ENCODE results near the gene VWF. TPM values are rescaled to one million over a fixed set of nuclear protein-coding genes. Genes with fewer than 3 reads are reported as not detected.

Gene VWF
- total RNA-seq, 1 donor from 2014 or later = 0.10 TPM

DNA sequence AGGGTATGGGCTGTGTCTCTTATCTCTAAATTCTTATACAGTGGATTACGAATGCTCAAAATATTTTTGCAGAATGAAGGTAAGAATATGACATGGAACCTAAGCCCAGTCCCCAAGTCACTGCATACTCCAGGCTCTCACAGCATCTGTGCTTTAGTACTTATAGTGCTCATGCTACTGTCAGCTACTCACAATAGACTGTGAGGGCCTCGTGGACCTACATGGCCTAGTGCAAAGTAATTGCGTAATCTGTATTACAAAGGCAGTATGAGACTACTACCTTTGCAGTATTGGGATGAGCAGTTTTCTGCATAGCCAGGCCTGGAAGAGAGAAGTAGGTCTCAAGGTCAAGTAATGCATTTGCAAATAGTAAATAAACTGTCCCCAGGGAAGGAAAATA, 27.9 kb downstream of the VWF start:
- H3K4me1 Mint-ChIP-seq (ENCODE audit: low read depth) = peaks cover 3% of the 10 kb centered on the region
- H3K27ac Mint-ChIP-seq = no peak overlapping the region
- peaks cover 2% of the 10 kb centered on the region for H3K9me3 Mint-ChIP-seq (ENCODE audit: low read depth)
- H3K36me3 Mint-ChIP-seq (ENCODE audit: insufficient read depth) = no peaks in the 10 kb centered on the region
- DNase-seq (ENCODE audit: low spot score, unreplicated experiment) = no peak
- no peak overlapping the region for H3K4me3 Mint-ChIP-seq (ENCODE audit: low read depth)
- no peaks in the 10 kb centered on the region for H3K27me3 Mint-ChIP-seq
- TF ChIP-seq, protein P1, sequence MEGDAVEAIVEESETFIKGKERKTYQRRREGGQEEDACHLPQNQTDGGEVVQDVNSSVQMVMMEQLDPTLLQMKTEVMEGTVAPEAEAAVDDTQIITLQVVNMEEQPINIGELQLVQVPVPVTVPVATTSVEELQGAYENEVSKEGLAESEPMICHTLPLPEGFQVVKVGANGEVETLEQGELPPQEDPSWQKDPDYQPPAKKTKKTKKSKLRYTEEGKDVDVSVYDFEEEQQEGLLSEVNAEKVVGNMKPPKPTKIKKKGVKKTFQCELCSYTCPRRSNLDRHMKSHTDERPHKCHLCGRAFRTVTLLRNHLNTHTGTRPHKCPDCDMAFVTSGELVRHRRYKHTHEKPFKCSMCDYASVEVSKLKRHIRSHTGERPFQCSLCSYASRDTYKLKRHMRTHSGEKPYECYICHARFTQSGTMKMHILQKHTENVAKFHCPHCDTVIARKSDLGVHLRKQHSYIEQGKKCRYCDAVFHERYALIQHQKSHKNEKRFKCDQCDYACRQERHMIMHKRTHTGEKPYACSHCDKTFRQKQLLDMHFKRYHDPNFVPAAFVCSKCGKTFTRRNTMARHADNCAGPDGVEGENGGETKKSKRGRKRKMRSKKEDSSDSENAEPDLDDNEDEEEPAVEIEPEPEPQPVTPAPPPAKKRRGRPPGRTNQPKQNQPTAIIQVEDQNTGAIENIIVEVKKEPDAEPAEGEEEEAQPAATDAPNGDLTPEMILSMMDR (IDR thresholded peaks at IDR 0.05; ENCODE audit: unreplicated experiment) = no peak

DNA sequence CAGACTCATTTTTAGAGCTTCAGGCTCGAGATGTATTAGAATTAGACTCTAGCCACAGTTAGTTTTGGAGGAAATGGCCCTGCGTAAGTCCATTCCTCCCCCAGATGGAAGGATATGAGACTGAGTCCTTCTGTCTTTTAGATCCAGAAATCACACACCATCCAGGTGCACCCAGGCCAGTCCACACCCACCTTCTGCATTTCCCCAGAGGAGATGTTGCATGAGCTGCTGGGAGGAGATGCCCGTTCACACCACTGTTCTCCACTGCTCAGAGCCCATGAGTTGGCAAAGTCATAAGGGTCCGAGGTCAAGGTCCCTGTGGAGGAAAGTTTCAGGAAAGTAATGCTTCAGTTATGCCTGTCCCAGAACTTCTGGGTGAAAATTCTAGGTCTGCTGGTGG, 29.2 kb downstream of the VWF start:
- DNase-seq (ENCODE audit: low spot score, unreplicated experiment) = no peak
- H3K36me3 Mint-ChIP-seq (ENCODE audit: insufficient read depth) = no peaks in the 10 kb centered on the region
- H3K27ac Mint-ChIP-seq = no peak overlapping the region
- TF ChIP-seq, protein P1 (IDR thresholded peaks at IDR 0.05; ENCODE audit: unreplicated experiment) = no peak
- H3K4me3 Mint-ChIP-seq (ENCODE audit: low read depth) = no peak overlapping the region
- peaks cover 3% of the 10 kb centered on the region for H3K27me3 Mint-ChIP-seq
- H3K9me3 Mint-ChIP-seq (ENCODE audit: low read depth) = peaks cover 2% of the 10 kb centered on the region
- H3K4me1 Mint-ChIP-seq (ENCODE audit: low read depth) = peaks cover 3% of the 10 kb centered on the region

DNA sequence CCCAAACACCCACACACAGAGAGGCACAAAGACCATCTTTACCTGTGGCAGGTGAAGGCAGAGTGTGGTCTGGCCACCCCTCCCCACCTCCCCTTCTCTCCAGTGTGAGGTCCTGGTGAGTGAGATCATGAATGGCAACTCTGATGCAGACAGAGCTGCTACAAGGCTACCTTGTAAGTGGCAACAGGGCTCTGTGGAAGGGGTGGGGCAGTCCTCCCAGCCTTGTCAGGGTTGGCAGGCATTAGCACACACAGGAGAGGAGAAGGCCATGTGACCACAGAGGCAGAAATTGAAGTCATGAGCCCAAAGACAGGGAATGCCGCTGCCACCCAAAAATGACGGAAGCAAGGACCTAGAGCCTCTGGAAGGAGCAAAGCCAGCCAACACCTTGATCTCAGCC, 30.7 kb downstream of the VWF start:
- H3K27me3 Mint-ChIP-seq = peaks cover 3% of the 10 kb centered on the region
- H3K36me3 Mint-ChIP-seq (ENCODE audit: insufficient read depth) = no peaks in the 10 kb centered on the region
- DNase-seq (ENCODE audit: low spot score, unreplicated experiment) = no peak
- H3K4me3 Mint-ChIP-seq (ENCODE audit: low read depth) = no peak overlapping the region
- H3K9me3 Mint-ChIP-seq (ENCODE audit: low read depth) = peaks cover 2% of the 10 kb centered on the region
- peak overlapping the region; percentile 44 for H3K27ac Mint-ChIP-seq
- H3K4me1 Mint-ChIP-seq (ENCODE audit: low read depth) = peaks cover 8% of the 10 kb centered on the region
- TF ChIP-seq, protein P1 (IDR thresholded peaks at IDR 0.05; ENCODE audit: unreplicated experiment) = no peak

DNA sequence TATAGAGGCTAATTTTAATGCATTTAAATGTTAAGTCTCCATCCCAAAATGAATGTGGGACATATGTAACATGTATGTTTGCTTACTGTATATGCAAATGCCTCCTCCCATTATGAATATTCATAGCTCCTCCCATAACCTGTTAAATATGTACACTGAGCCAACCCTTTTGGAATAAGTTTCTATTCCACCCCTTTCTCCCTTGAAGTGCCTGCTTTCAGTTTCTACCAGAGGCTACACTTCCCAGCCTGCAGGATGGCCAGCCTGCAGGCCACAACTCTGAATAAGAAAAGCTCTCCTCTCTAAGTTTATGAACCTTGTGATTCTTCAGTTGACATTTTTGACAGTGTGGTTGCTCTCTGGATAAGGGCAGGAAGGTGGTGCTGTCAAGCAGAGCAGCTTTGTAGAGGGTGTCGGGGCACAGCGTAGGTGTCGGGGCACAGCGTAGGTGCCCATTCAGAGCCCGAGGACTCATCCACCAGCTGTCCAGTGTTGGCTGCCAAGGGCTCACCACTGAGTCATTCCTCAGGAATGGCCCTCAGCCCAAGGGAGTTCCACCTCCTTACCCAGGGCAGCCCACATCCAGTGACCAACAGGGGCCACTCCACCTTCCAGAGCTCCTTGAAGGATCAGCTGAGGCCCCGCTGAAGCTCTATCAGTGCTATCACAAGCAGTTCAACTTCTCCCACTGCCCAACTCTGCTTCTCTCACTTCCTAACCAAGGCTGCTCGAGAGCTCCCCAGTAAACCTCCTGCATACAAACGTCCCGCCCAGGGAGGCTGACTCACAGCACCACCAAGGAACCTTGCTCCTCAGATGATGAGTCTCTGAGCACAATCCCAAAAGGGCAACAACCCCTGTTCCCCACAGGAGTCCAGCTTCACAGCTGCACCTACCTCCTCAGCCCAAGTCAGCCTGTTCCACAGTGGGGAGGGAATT, 31.4 kb downstream of the VWF start:
- peaks cover 2% of the 10 kb centered on the region for H3K9me3 Mint-ChIP-seq (ENCODE audit: low read depth)
- peaks cover 3% of the 10 kb centered on the region for H3K27me3 Mint-ChIP-seq
- H3K4me3 Mint-ChIP-seq (ENCODE audit: low read depth) = no peak overlapping the region
- TF ChIP-seq, protein P1 (IDR thresholded peaks at IDR 0.05; ENCODE audit: unreplicated experiment) = no peak
- no peak for DNase-seq (ENCODE audit: low spot score, unreplicated experiment)
- H3K36me3 Mint-ChIP-seq (ENCODE audit: insufficient read depth) = no peaks in the 10 kb centered on the region
- peaks cover 9% of the 10 kb centered on the region for H3K4me1 Mint-ChIP-seq (ENCODE audit: low read depth)
- H3K27ac Mint-ChIP-seq = peak overlapping the region; percentile 81

DNA sequence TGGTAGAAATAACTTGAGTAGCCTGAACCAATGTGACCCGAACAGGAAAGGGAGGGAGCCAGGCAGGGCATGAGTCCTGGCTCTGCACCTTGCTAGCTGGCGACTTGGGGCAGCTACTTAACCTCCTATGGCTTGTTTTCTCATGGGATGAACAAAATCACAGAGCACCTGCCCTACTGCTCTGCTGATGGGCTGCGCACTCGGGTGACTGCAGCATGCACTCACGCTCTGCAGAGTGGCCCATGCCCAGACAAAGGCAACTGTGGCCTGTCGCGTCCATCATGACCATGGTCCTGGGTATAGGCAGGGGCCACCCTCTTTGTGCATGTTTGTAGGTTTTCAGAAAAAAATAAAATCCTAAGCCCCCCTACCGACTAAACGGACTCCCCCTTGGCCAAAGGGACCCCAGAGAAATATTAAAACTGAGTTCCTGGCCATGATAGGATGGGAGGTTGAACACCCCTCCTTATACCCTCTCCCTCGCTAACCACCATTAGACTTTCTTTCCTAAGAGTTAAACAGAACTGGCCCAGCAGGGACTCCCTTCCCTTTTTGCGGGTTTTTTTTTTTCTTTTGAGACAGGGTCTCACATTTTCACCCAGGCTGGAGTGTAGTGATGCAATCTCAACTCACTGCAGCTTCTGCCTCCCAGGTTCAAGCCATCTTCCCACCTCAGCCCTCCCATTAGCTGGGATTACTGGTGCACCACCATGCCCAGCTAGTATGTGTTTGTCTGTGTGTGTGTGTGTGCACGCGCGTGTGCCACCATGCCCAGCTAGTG, 32.5 kb downstream of the VWF start:
- DNase-seq (ENCODE audit: low spot score, unreplicated experiment) = no peak
- H3K9me3 Mint-ChIP-seq (ENCODE audit: low read depth) = peaks cover 2% of the 10 kb centered on the region
- no peak overlapping the region for H3K4me3 Mint-ChIP-seq (ENCODE audit: low read depth)
- TF ChIP-seq, protein P1 (IDR thresholded peaks at IDR 0.05; ENCODE audit: unreplicated experiment) = no peak
- no peak overlapping the region for H3K27ac Mint-ChIP-seq
- H3K27me3 Mint-ChIP-seq = peaks cover 3% of the 10 kb centered on the region
- H3K36me3 Mint-ChIP-seq (ENCODE audit: insufficient read depth) = no peaks in the 10 kb centered on the region
- peaks cover 10% of the 10 kb centered on the region for H3K4me1 Mint-ChIP-seq (ENCODE audit: low read depth)
